A549 (cell line): Measurements from ENCODE around the gene KRT6C.

ENCODE experiments used
- EP300 ChIP-seq, 2 experiments: fragments of >200 bp; sonication (Bioruptor Twin); formaldehyde crosslinking; IDR thresholded peaks; 2 replicates in 1 of 2; 3 replicates in 1 of 2; pipeline ENCODE4 v1.6.1; 2016 to 2017
- MAFK ChIP-seq: fragments of 450-650 bp; IDR thresholded peaks from 2 replicates; pipeline ENCODE4 v1.6.1; 2014; ENCODE audit not compliant: partially characterized antibody
- MAZ ChIP-seq: fragments of 150-350 bp; IDR thresholded peaks from 2 replicates; pipeline ENCODE4 v1.6.1; 2014; ENCODE audit warnings: antibody characterized with exemption, low read depth, low read length, borderline replicate concordance
- RAD21 ChIP-seq, 2 experiments: fragments of >200 bp in 1 of 2; sonication (Bioruptor Twin) in 1 of 2; formaldehyde crosslinking in 1 of 2; IDR thresholded peaks in 1 of 2; conservative IDR thresholded peaks in 1 of 2; 2 replicates in 1 of 2; 3 replicates in 1 of 2; pipeline ENCODE4 v1.6.1; 2012 to 2018; ENCODE audit warnings: inconsistent platforms in 1 of 2
- TF ChIP-seq, protein P1 (sequence below): fragments of 200-600 bp; sonication (generic); IDR thresholded peaks from 2 replicates; pipeline ENCODE4 v1.6.1; 2016; ENCODE audit warnings: antibody characterized with exemption, mild to moderate bottlenecking, moderate library complexity
- TF ChIP-seq, protein P2 (sequence below): IDR thresholded peaks from 2 replicates; pipeline ENCODE4 v1.6.1; 2012
- TF ChIP-seq, protein P3 (sequence below): fragments of >200 bp; sonication (Bioruptor Twin); formaldehyde crosslinking; IDR thresholded peaks from 3 replicates; pipeline ENCODE4 v1.5.1; 2016

DNA sequence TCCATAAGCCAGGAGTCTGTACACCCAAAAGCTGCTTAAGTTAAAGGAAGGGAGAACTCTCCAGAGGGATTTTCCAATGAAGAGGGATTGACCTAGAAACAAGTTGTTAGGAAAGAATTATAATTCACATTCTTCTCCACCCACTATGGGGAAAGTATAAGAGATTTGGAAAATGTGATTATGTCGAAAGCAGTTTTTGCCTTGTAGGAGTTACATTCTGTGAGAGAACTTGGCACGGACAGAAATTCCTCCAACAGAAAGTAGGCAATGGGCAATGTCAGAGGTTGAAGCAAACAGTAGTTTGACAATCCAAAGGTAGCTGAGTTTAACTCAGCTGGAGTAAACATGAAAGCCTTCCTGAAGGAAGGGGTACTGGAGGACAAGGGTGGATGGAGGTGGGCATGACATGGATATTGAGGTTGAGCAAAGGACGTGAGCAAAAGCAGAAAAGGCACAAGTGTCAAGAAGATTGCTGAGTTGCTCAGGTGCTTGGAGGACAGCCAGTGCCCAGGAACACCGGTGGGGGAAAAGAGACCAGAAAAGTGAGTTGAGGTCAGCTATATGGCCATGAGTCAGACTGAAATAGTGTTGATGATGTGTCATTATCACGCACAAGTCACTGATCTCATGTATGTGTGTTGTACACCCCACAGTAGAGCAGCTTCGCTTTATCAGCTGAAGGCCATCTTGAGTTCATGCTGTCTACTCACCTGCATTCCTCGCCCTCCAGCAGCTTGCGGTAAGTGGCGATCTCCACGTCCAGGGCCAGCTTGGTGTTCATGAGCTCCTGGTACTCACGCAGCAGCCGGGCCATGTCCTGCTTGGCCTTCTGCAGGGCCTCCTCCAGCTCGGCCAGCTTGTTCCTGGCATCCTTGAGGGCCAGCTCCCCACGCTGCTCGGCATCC lies 42.6 kb upstream of the KRT6C start:
- TF ChIP-seq, protein P1, sequence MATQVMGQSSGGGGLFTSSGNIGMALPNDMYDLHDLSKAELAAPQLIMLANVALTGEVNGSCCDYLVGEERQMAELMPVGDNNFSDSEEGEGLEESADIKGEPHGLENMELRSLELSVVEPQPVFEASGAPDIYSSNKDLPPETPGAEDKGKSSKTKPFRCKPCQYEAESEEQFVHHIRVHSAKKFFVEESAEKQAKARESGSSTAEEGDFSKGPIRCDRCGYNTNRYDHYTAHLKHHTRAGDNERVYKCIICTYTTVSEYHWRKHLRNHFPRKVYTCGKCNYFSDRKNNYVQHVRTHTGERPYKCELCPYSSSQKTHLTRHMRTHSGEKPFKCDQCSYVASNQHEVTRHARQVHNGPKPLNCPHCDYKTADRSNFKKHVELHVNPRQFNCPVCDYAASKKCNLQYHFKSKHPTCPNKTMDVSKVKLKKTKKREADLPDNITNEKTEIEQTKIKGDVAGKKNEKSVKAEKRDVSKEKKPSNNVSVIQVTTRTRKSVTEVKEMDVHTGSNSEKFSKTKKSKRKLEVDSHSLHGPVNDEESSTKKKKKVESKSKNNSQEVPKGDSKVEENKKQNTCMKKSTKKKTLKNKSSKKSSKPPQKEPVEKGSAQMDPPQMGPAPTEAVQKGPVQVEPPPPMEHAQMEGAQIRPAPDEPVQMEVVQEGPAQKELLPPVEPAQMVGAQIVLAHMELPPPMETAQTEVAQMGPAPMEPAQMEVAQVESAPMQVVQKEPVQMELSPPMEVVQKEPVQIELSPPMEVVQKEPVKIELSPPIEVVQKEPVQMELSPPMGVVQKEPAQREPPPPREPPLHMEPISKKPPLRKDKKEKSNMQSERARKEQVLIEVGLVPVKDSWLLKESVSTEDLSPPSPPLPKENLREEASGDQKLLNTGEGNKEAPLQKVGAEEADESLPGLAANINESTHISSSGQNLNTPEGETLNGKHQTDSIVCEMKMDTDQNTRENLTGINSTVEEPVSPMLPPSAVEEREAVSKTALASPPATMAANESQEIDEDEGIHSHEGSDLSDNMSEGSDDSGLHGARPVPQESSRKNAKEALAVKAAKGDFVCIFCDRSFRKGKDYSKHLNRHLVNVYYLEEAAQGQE, result no peak
- TF ChIP-seq MAZ (no peak), RAD21 (conservative IDR thresholded peaks at IDR 0.05 in 1 of 2, IDR thresholded peaks at IDR 0.05 in 1 of 2) (no peak), EP300 (IDR thresholded peaks at IDR 0.05) (no peak), MAFK (no peak)
- TF ChIP-seq, protein P2, sequence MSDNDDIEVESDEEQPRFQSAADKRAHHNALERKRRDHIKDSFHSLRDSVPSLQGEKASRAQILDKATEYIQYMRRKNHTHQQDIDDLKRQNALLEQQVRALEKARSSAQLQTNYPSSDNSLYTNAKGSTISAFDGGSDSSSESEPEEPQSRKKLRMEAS, result no peak
- TF ChIP-seq, protein P3, sequence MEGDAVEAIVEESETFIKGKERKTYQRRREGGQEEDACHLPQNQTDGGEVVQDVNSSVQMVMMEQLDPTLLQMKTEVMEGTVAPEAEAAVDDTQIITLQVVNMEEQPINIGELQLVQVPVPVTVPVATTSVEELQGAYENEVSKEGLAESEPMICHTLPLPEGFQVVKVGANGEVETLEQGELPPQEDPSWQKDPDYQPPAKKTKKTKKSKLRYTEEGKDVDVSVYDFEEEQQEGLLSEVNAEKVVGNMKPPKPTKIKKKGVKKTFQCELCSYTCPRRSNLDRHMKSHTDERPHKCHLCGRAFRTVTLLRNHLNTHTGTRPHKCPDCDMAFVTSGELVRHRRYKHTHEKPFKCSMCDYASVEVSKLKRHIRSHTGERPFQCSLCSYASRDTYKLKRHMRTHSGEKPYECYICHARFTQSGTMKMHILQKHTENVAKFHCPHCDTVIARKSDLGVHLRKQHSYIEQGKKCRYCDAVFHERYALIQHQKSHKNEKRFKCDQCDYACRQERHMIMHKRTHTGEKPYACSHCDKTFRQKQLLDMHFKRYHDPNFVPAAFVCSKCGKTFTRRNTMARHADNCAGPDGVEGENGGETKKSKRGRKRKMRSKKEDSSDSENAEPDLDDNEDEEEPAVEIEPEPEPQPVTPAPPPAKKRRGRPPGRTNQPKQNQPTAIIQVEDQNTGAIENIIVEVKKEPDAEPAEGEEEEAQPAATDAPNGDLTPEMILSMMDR, result no peak
